ENCODE results near the gene PLAU. TPM values are rescaled to one million over a fixed set of nuclear protein-coding genes. Genes with fewer than 3 reads are reported as not detected.
"Not testable (repeated sequence)": the region's sequence is repeated elsewhere in the genome, so short reads cannot be mapped to it uniquely, and the experiment has no call there.

Gene PLAU
- total and polyA plus RNA-seq, 2 of the 13 experiments (the other 11 are each of a cell fraction or from before 2014, with no cell fraction given): 0.45 to 11.2 TPM

- CTCF ChIA-PET (ENCODE audit: low intra/inter-chr PET ratio, low total read pairs); H3K4me2 ChIP-seq (ENCODE audit: low read depth, low read length): not testable (repeated sequence)
- WGBS (ENCODE audit: low lambda C conversion rate): 55% methylated on average over 13 of the region's 13 CpGs
These were observed 19.8 kb downstream of the PLAU start for GRCh38 chr10:73930630-73931327.

More at GRCh38 chr10:73930630-73931327, 19.8 kb downstream of the PLAU start:
- H3K27ac ChIP-seq (ENCODE audit: extremely low read length, insufficient read depth, low read length); H3K4me3 ChIP-seq (replicated peaks in 1 of 3; ENCODE audit: insufficient read depth in 1 of 3, low read depth in 2 of 3, low read length in 3 of 3); H3K9ac ChIP-seq (ENCODE audit: insufficient read depth, low read depth, low read length); H3K79me2 ChIP-seq (ENCODE audit: insufficient read depth, low read length); H3K9me3 ChIP-seq (ENCODE audit: low read length); in situ Hi-C loops (cut with HindIII; ENCODE audit: extremely low pct_ligation_motif_present, low pct_unique_long_range_greater_than_20kb); H3K36me3 ChIP-seq (replicated peaks in 1 of 2; ENCODE audit: control insufficient read depth in 1 of 2, insufficient read depth in 2 of 2, low read length in 2 of 2); FAIRE-seq; H3K27me3 ChIP-seq (ENCODE audit: control insufficient read depth in 1 of 2, insufficient read depth in 2 of 2, low read length in 2 of 2); H4K20me1 ChIP-seq (ENCODE audit: insufficient read depth, low read length); H2AFZ ChIP-seq (ENCODE audit: low read length); POLR2A ChIA-PET; BruUV-seq (replicated peaks); DNase-seq (ENCODE audit: low spot score); intact Hi-C loops (cut with micrococcal nuclease; ENCODE audit: unreplicated experiment); ATAC-seq; TF ChIP-seq USF2 (CRISPR knock-in tag; IDR thresholded peaks at IDR 0.05; ENCODE audit: borderline replicate concordance): not testable (repeated sequence)
- TF ChIP-seq USF2 (IDR thresholded peaks at IDR 0.05; ENCODE audit: low read depth, low read length) (0 out of 2 replicates have a peak, but pooled peaks have one; percentile 13), RAD51 (IDR thresholded peaks at IDR 0.05; ENCODE audit: borderline replicate concordance) (peak; percentile 57; the same call in 1 of the 2 replicates)
- H3K4me1 ChIP-seq (ENCODE audit: insufficient read depth, low read length): peaks cover 21% of the 10 kb centered on the region
